Omental fat pad (tissue), 4 donors: ENCODE results near the gene KLHL28. TPM values are rescaled to one million over a fixed set of nuclear protein-coding genes. Genes with fewer than 3 reads are reported as not detected.
A peak's percentile ranks its signal among the peaks of the same experiment; 100 is the strongest.

ENCODE experiments used
- ATAC-seq: fragments of 150-250 bp; one replicate; pipeline ENCODE4 v1.9.1; 2016; ENCODE audit warnings: mild to moderate bottlenecking, moderate library complexity; ENCODE audit not compliant: low FRiP score
- DNase-seq: peaks from one replicate; pipeline ENCODE4 v3.0.0-alpha.2; 2019; ENCODE audit warnings: low spot score
- total RNA-seq, 4 donors: library from RNA; depleted of rRNA; stranded (reverse); fragments of >200 nt; gene quantifications; one replicate each; pipeline ENCODE4 v1.1.0, GENCODE V29; 2016
- TF ChIP-seq, protein P1 (sequence below), 3 donors: fragments of 450-650 bp; IDR thresholded peaks; one replicate each; pipeline ENCODE4 v1.5.1; 2016 to 2017; ENCODE audit warnings: antibody characterized with exemption in 3 of 3, mild to moderate bottlenecking in 3 of 3, moderate library complexity in 2 of 3

The KLHL28 gene
- total RNA-seq, 4 donors from 2014 or later, result 7.9 to 11.5 (median 10.2) TPM

- TF ChIP-seq, protein P1, sequence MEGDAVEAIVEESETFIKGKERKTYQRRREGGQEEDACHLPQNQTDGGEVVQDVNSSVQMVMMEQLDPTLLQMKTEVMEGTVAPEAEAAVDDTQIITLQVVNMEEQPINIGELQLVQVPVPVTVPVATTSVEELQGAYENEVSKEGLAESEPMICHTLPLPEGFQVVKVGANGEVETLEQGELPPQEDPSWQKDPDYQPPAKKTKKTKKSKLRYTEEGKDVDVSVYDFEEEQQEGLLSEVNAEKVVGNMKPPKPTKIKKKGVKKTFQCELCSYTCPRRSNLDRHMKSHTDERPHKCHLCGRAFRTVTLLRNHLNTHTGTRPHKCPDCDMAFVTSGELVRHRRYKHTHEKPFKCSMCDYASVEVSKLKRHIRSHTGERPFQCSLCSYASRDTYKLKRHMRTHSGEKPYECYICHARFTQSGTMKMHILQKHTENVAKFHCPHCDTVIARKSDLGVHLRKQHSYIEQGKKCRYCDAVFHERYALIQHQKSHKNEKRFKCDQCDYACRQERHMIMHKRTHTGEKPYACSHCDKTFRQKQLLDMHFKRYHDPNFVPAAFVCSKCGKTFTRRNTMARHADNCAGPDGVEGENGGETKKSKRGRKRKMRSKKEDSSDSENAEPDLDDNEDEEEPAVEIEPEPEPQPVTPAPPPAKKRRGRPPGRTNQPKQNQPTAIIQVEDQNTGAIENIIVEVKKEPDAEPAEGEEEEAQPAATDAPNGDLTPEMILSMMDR (IDR thresholded peaks at IDR 0.05), result no peak
- DNase-seq (no peak), ATAC-seq (no peak)
Observed at GRCh38 chr14:44937547-44937946, 24.2 kb downstream of the KLHL28 start.

- TF ChIP-seq, protein P1 (IDR thresholded peaks at IDR 0.05), result no peak
- no peak for DNase-seq
- no peak for ATAC-seq
Observed at GRCh38 chr14:44935155-44935554, 26.6 kb downstream of the KLHL28 start.

GRCh38 chr14:44928793-44929192, 33.0 kb downstream of the KLHL28 start:
- no peak for ATAC-seq
- TF ChIP-seq, protein P1 (IDR thresholded peaks at IDR 0.05), result no peak
- no peak for DNase-seq

DNA sequence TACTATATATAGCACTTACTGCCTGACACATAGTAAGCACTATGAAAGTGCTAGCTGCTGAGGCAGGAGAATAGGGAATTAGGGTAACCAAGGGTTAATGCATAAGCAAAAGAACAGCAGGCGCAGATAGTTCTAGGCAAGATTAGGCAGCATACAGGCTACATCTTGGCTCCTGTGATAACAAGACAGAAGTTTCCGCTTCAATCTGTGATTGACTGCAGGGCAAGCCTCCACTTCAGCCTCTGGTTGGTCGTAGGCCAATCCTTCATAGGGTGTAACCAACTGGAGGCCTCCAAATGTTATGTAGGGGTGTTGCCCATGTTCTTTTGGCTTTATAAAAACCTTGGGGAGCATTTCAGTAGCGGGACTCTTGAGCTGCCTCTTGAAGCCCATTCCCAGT, 46.9 kb downstream of the KLHL28 start:
- TF ChIP-seq, protein P1 (IDR thresholded peaks at IDR 0.05), result no peak
- DNase-seq, result no peak
- no peak for ATAC-seq

DNA sequence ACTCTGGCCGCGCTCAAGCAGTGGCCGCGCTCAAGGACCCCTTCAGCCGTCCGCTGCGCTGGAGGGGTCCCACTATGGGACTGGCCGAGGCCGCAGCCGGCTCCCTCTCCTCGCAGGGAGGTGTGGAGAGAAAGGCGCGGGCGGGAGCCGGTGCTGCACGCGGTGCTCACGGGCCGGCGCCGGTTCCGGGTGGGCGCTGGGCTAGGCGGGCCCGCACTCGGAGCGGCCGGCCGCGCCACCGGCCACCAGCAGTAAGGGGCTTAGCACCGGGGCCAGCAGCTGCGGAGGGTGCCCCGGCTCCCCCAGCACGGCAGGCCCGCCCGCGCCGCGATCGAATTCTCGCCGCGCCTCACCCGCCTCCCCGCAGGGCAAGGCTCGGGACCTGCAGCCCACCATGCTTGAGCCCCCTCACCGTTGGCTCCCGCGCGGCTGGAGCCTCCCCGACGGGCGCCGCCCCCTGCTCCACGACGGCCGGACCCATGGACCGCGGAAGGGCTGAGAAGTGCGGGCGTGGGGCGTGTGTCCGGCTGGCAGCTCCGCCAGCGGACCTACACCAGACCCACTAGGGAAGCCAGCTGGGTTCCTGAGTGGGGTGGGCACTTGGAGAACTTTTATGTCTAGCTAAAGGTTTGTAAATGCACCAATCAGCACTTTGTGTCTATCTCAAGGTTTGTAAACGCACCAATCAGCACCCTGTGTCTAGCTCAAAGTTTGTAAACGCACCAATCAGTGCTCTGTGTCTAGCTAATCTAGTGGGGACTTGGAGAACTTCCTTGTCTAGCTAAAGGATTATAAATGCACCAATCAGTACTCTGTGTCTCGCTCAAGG, 49.5 kb downstream of the KLHL28 start:
- DNase-seq, result no peak
- TF ChIP-seq, protein P1 (IDR thresholded peaks at IDR 0.05), result no peak
- ATAC-seq, result peak; percentile 48

- ATAC-seq (no peak), DNase-seq (no peak)
- TF ChIP-seq, protein P1 (IDR thresholded peaks at IDR 0.05), result no peak
Observed at GRCh38 chr14:44910821-44911220, 50.9 kb downstream of the KLHL28 start.

DNA sequence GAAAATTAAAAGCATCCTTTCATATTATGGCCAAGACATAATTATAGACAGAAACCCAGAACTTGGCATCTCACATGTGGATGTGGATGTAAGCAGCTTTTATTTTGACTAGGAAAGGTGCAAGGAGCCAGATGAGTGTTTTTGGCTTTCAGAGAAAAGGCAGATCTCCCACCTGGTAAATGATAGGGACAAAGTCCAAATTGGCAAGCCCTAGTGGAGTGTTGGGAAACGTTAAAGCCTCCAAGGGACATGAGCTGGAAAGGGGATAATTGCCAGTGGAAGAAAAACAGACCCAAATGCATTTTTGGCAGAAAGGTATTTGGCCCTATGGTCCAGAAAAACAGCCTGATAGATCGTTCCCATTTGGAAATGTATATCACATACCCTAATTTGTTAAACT, 60.1 kb downstream of the KLHL28 start:
- TF ChIP-seq, protein P1 (IDR thresholded peaks at IDR 0.05), result no peak
- ATAC-seq, result no peak
- no peak for DNase-seq
